PC-9 (cell line): Measurements from ENCODE around the gene C1QC. TPM values are rescaled to one million over a fixed set of nuclear protein-coding genes. Genes with fewer than 3 reads are reported as not detected.

ENCODE experiments used
- Bru-seq: library from RNA; stranded (reverse); fragments of 400-500 nt; gene quantifications from one replicate; lab custom pipeline; 2021; lab: Mats Ljungman, UMichigan
- BruChase-seq, 2 experiments: library from RNA; stranded (reverse); fragments of 400-500 nt; gene quantifications; one replicate each; lab custom pipeline; 2021; lab: Mats Ljungman, UMichigan
- BruUV-seq: library from RNA; stranded (reverse); fragments of 400-500 nt; replicated peaks from 2 replicates; lab custom pipeline; 2021; lab: Mats Ljungman, UMichigan
- CTCF ChIA-PET: fragments of 300-600 bp; sonication (Branson Sonifier 250); formaldehyde crosslinking; loops from one replicate; lab custom pipeline; 2022; ENCODE audit warnings: antibody characterized with exemption; lab: Charles Lee
- POLR2A ChIA-PET: fragments of 300-600 bp; sonication (Branson Sonifier 250); formaldehyde crosslinking; loops from one replicate; lab custom pipeline; 2022; ENCODE audit warnings: antibody characterized with exemption; ENCODE audit not compliant: unreplicated experiment; lab: Charles Lee
- DNase-seq, 2 experiments: peaks; one replicate each; pipeline versions ENCODE4 v3.0.0 to v3.0.0-alpha.2; 2015 to 2022; ENCODE audit warnings: mixed read lengths in 1 of 2
- H2AFZ ChIP-seq: fragments of 200-600 bp; sonication (generic); 2 replicates; pipeline ENCODE4 v1.8.1; 2017; ENCODE audit warnings: antibody characterized with exemption
- H3F3A ChIP-seq: fragments of 200-600 bp; sonication (generic); 2 replicates; pipeline ENCODE4 v1.8.1; 2017; ENCODE audit warnings: antibody characterized with exemption, mild to moderate bottlenecking, low read depth; ENCODE audit not compliant: insufficient read depth
- H3K27ac ChIP-seq: fragments of 200-600 bp; sonication (generic); 2 replicates; pipeline ENCODE4 v1.6.1; 2016; ENCODE audit warnings: mixed run types
- H3K27me3 ChIP-seq: fragments of 200-600 bp; sonication (generic); 2 replicates; pipeline ENCODE4 v1.6.1; 2016; ENCODE audit warnings: low read depth, mixed run types; ENCODE audit not compliant: insufficient read depth
- H3K36me3 ChIP-seq: fragments of 200-600 bp; sonication (generic); 2 replicates; pipeline ENCODE4 v1.6.1; 2016; ENCODE audit warnings: low read depth, mixed run types
- H3K4me1 ChIP-seq: fragments of 200-600 bp; sonication (generic); replicated peaks from 2 replicates; pipeline ENCODE4 v1.6.1; 2016; ENCODE audit warnings: mixed run types; ENCODE audit not compliant: insufficient read depth
- H3K4me2 ChIP-seq: fragments of 200-600 bp; sonication (generic); 2 replicates; pipeline ENCODE4 v1.6.1; 2017; ENCODE audit warnings: mixed run types
- H3K4me3 ChIP-seq: fragments of 200-600 bp; sonication (generic); 2 replicates; pipeline ENCODE4 v1.6.1; 2016; ENCODE audit warnings: mixed run types
- H3K79me2 ChIP-seq: fragments of 200-600 bp; sonication (generic); 2 replicates; pipeline ENCODE4 v1.6.1; 2017; ENCODE audit warnings: low read depth, mixed run types
- H3K9me2 ChIP-seq: fragments of 200-600 bp; sonication (generic); 2 replicates; pipeline ENCODE4 v1.8.1; 2017; ENCODE audit warnings: mild to moderate bottlenecking; ENCODE audit not compliant: insufficient read depth
- H3K9me3 ChIP-seq: fragments of 200-600 bp; sonication (generic); 2 replicates; pipeline ENCODE4 v1.8.1; 2016; ENCODE audit warnings: low read depth; ENCODE audit not compliant: insufficient read depth
- H4K20me1 ChIP-seq: fragments of 200-600 bp; sonication (generic); 2 replicates; pipeline ENCODE4 v1.8.1; 2017; ENCODE audit not compliant: insufficient read depth
- CTCF ChIP-seq: fragments of 200-600 bp; sonication (generic); conservative IDR thresholded peaks from 2 replicates; pipeline ENCODE4 v1.6.1; 2017; ENCODE audit warnings: mixed run types, antibody characterized with exemption, mild to moderate bottlenecking, moderate library complexity
- EZH2 ChIP-seq: fragments of 200-600 bp; sonication (generic); IDR thresholded peaks from 2 replicates; pipeline ENCODE4 v1.8.0; 2017; ENCODE audit warnings: antibody characterized with exemption, low read depth
- intact Hi-C: fragments of 100-400 bp; cut with micrococcal nuclease; formaldehyde crosslinking; loops from one replicate; pipeline ENCODE4 v1.10.0; 2022; ENCODE audit not compliant: unreplicated experiment
- long read RNA-seq: library from polyadenylated mRNA; stranded (forward); transcript quantifications from one replicate; pipeline ENCODE4 v2.0.0, GENCODE V29; 2022
- total RNA-seq: library from RNA; stranded (reverse); gene quantifications from 2 replicates; pipeline ENCODE4 v1.2.3, GENCODE V29; 2021

C1QC gene
- total RNA-seq (not detected in 2 replicates), Bru-seq, nascent RNA (not detected), BruChase-seq, experiment 1, labeled RNA remaining after a 2-hour chase (not detected), BruChase-seq, experiment 2, labeled RNA remaining after a 6-hour chase (not detected)
- long read RNA-seq: 0 reads

DNA sequence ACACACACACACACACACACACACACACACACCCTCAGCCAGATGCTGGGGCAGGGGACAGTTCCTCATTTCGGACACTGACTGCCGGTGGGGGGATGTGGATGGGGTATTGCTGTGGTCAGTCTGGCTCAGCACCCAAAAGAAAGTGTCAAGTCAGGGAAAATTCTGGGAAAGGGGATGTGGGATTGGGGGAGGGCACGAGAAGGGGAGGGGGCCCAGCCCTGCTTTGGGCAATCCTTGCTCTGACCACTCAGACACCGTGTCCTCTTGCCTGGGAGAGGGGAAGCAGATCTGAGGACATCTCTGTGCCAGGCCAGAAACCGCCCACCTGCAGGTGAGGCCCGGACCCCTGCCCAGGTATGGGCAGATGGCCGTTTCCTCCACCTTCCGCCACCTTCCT lies at the start of gene C1QC:
C1QC (plus strand) TSS at position 253 of the 400 bp plus-strand sequence. CDS start 391 bp downstream, outside the sequence.
- no peak within 1 kb of the TSS for H3K4me2 ChIP-seq
- H3F3A ChIP-seq: no peaks in the 10 kb centered on the region
- POLR2A ChIA-PET: no interaction called here
- H2AFZ ChIP-seq: no peak within 1 kb of the TSS
- no peaks in the 10 kb centered on the region for H3K27me3 ChIP-seq
- CTCF ChIA-PET: no interaction called here
- TF ChIP-seq EZH2 (no peak), CTCF (no peak)
- H3K79me2 ChIP-seq: no peaks in the 10 kb centered on the region
- no peaks in the 10 kb centered on the region for H4K20me1 ChIP-seq
- peaks cover 13% of the 10 kb centered on the region for H3K4me1 ChIP-seq
- no peak within 1 kb of the TSS for H3K4me3 ChIP-seq
- intact Hi-C loops: loop anchor here (5.0 to 10.0 kb wide), 3 partner anchors 101 to 1409 kb away; no protein-coding TSS in a partner anchor
- no peaks in the 10 kb centered on the region for H3K9me2 ChIP-seq
- no peaks in the 10 kb centered on the region for H3K36me3 ChIP-seq
- H3K27ac ChIP-seq: no peak within 1 kb of the TSS
- no TSS peak for BruUV-seq
- DNase-seq: no peak
- H3K9me3 ChIP-seq: no peaks in the 10 kb centered on the region

GRCh38 chr1:22594396-22594795 lies 49.0 kb upstream of the C1QC start:
- Histone ChIP-seq H3K36me3 (no peaks in the 10 kb centered on the region), H3K9me2 (no peaks in the 10 kb centered on the region), H3K4me2 (no peak overlapping the region), H3K79me2 (no peaks in the 10 kb centered on the region), H3F3A (no peaks in the 10 kb centered on the region), H3K9me3 (no peaks in the 10 kb centered on the region), H3K4me3 (no peak overlapping the region), H4K20me1 (no peaks in the 10 kb centered on the region), H2AFZ (no peak overlapping the region), H3K27ac (no peak overlapping the region), H3K4me1 (no peaks in the 10 kb centered on the region), H3K27me3 (peaks cover 91% of the 10 kb centered on the region)
- no peak for DNase-seq
- ChIA-PET CTCF (no interaction called here), POLR2A (no interaction called here)
- no TSS peak for BruUV-seq
- TF ChIP-seq CTCF: no peak
- no peak for TF ChIP-seq EZH2
- intact Hi-C loops: no loop called here

DNA sequence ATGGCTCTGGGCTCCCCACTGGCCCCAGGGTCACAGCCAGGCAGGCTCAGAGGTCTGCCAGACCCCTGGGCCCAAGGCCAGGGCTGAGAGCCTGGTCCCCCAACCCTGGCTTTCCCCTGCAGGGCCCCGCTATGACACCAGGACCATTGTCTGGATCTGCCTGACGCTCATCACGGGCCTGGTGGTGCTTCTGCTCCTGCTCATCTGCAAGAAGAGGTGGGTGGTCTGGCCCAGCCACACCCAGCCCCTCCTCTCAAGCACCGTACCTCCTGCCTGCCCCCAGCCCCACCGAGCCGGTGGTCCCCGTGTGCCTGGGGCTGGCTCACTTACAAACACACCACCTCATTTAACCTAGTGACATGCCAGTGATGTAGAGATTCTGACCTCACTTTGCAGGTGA lies 48.3 kb upstream of the C1QC start:
- Histone ChIP-seq H3K79me2 (no peaks in the 10 kb centered on the region), H3K9me2 (no peaks in the 10 kb centered on the region), H3K27me3 (peaks cover 84% of the 10 kb centered on the region), H3K36me3 (no peaks in the 10 kb centered on the region), H3K4me3 (no peak overlapping the region), H3K4me2 (no peak overlapping the region), H4K20me1 (no peaks in the 10 kb centered on the region), H2AFZ (no peak overlapping the region), H3F3A (no peaks in the 10 kb centered on the region), H3K9me3 (no peaks in the 10 kb centered on the region), H3K4me1 (no peaks in the 10 kb centered on the region), H3K27ac (no peak overlapping the region)
- no TSS peak for BruUV-seq
- TF ChIP-seq CTCF: no peak
- no peak for TF ChIP-seq EZH2
- POLR2A ChIA-PET: no interaction called here
- no peak for DNase-seq
- CTCF ChIA-PET: no interaction called here
- intact Hi-C loops: no loop called here
